Loucy (cell line): ENCODE measurements around the gene FYN.

Source experiments
- H2AFZ ChIP-seq: fragments of 200-600 bp; sonication (generic); 2 replicates; pipeline ENCODE4 v1.6.0; 2016; ENCODE audit warnings: antibody characterized with exemption, mild to moderate bottlenecking, low read length, moderate library complexity
- H3F3A ChIP-seq: fragments of 200-600 bp; 2 replicates; pipeline ENCODE4 v1.6.0; 2016; ENCODE audit warnings: antibody characterized with exemption, low read depth, mild to moderate bottlenecking
- H3K27me3 ChIP-seq: fragments of 200-600 bp; sonication (generic); 2 replicates; pipeline ENCODE4 v1.6.1; 2014; ENCODE audit warnings: low read length, mild to moderate bottlenecking; ENCODE audit not compliant: insufficient read depth, poor library complexity, severe bottlenecking
- H3K36me3 ChIP-seq: fragments of 200-600 bp; sonication (generic); 2 replicates; pipeline ENCODE4 v1.6.1; 2016; ENCODE audit warnings: low read length; ENCODE audit not compliant: insufficient read depth
- H3K4me1 ChIP-seq: fragments of 200-600 bp; sonication (generic); 2 replicates; pipeline ENCODE4 v1.5.1; 2014; ENCODE audit warnings: low read length, mild to moderate bottlenecking; ENCODE audit not compliant: insufficient read depth, poor library complexity, severe bottlenecking
- H3K4me2 ChIP-seq: fragments of 200-600 bp; sonication (generic); 2 replicates; pipeline ENCODE4 v1.6.0; 2014; ENCODE audit warnings: antibody characterized with exemption, low read length, low read depth, mild to moderate bottlenecking; ENCODE audit not compliant: poor library complexity, severe bottlenecking
- H3K4me3 ChIP-seq: fragments of 200-600 bp; sonication (generic); 2 replicates; pipeline ENCODE4 v1.5.1; 2014; ENCODE audit warnings: low read length, mild to moderate bottlenecking, mixed read lengths; ENCODE audit not compliant: poor library complexity, severe bottlenecking
- H3K79me2 ChIP-seq: fragments of 200-600 bp; sonication (generic); 2 replicates; pipeline ENCODE4 v1.6.1; 2014; ENCODE audit warnings: low read length; ENCODE audit not compliant: insufficient read depth
- H3K9ac ChIP-seq: fragments of 200-600 bp; sonication (generic); 2 replicates; pipeline ENCODE4 v1.6.0; 2014; ENCODE audit warnings: mild to moderate bottlenecking, low read depth, low read length, moderate library complexity; ENCODE audit not compliant: poor library complexity, severe bottlenecking
- H3K9me2 ChIP-seq: fragments of 200-600 bp; sonication (generic); replicated peaks from 2 replicates; pipeline ENCODE4 v1.6.1; 2016; ENCODE audit warnings: low read depth, low read length, mixed read lengths
- H3K9me3 ChIP-seq: fragments of 200-600 bp; sonication (generic); 2 replicates; pipeline ENCODE4 v1.6.1; 2014; ENCODE audit warnings: mild to moderate bottlenecking, antibody characterized with exemption, low read length, low read depth; ENCODE audit not compliant: insufficient read depth
- H4K20me1 ChIP-seq: fragments of 200-600 bp; sonication (generic); 2 replicates; pipeline ENCODE4 v1.6.0; 2014; ENCODE audit warnings: antibody characterized with exemption, low read length, mild to moderate bottlenecking; ENCODE audit not compliant: insufficient read depth, poor library complexity, severe bottlenecking
- EZH2phosphoT487 ChIP-seq: fragments of 200-600 bp; IDR thresholded peaks from 2 replicates; pipeline ENCODE4 v1.6.1; 2018; ENCODE audit warnings: antibody characterized with exemption, mild to moderate bottlenecking, moderate library complexity, borderline replicate concordance
- TF ChIP-seq, protein P1 (sequence below): fragments of 200-600 bp; sonication (generic); conservative IDR thresholded peaks from 2 replicates; pipeline ENCODE4 v1.5.1; 2014; ENCODE audit warnings: mild to moderate bottlenecking, antibody characterized with exemption, low read length

FYN gene

DNA sequence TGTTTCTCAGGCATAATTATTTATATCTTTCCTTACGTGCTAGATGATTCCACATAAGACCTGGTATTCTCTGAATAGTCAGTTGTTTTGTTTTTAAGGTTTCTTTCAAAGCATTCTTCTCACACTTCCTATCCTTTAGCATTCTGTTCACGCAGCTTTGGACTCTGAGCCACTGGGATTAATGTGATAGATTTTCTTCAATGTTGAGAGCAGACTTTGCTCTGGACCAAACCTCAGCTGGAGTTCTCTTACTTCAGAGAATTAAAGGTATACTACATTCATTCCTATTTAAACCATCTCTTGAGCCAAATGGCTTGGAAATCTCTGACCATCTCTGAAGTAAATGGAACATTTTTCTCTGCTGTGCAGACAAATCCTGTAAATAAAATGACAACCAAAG is 196.9 kb downstream of the FYN start:
- TF ChIP-seq, protein P1, sequence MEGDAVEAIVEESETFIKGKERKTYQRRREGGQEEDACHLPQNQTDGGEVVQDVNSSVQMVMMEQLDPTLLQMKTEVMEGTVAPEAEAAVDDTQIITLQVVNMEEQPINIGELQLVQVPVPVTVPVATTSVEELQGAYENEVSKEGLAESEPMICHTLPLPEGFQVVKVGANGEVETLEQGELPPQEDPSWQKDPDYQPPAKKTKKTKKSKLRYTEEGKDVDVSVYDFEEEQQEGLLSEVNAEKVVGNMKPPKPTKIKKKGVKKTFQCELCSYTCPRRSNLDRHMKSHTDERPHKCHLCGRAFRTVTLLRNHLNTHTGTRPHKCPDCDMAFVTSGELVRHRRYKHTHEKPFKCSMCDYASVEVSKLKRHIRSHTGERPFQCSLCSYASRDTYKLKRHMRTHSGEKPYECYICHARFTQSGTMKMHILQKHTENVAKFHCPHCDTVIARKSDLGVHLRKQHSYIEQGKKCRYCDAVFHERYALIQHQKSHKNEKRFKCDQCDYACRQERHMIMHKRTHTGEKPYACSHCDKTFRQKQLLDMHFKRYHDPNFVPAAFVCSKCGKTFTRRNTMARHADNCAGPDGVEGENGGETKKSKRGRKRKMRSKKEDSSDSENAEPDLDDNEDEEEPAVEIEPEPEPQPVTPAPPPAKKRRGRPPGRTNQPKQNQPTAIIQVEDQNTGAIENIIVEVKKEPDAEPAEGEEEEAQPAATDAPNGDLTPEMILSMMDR: no peak
- TF ChIP-seq EZH2phosphoT487: no peak
- Histone ChIP-seq H3K4me1 (no peaks in the 10 kb centered on the region), H3K36me3 (peaks cover 83% of the 10 kb centered on the region; the same call in 1 of the 2 replicates), H3K4me2 (no peak overlapping the region), H3K9me3 (no peaks in the 10 kb centered on the region), H3K9me2 (no peaks in the 10 kb centered on the region), H3K9ac (no peak overlapping the region), H4K20me1 (no peaks in the 10 kb centered on the region), H3F3A (no peaks in the 10 kb centered on the region), H3K4me3 (no peak overlapping the region), H2AFZ (no peak overlapping the region), H3K79me2 (no peaks in the 10 kb centered on the region), H3K27me3 (no peaks in the 10 kb centered on the region)

DNA sequence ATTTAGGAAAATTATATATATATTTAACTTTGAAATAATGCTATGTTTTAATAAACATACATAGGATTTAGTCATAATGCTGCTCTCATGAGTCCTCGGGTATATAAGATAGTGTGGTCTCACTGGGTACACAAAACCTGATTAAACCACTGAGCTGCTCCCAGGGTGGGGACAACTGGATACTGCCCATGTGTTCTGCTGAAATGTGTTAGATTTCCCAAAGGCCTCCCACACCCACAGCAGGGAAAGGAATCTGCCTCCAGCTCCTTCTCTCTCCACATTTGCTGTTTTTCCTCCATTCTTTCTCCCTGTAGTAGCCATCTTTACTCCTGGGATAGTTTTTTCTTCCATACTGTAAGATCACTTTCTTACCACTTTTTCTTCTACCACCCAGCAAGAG is 198.4 kb downstream of the FYN start:
- Histone ChIP-seq H3K27me3 (no peaks in the 10 kb centered on the region), H3K9ac (no peak overlapping the region), H3K36me3 (peaks cover 86% of the 10 kb centered on the region; the same call in 1 of the 2 replicates), H3K4me2 (no peak overlapping the region), H3K79me2 (no peaks in the 10 kb centered on the region), H4K20me1 (no peaks in the 10 kb centered on the region), H3K4me1 (no peaks in the 10 kb centered on the region), H3K9me3 (no peaks in the 10 kb centered on the region), H3K4me3 (no peak overlapping the region), H2AFZ (no peak overlapping the region), H3K9me2 (no peaks in the 10 kb centered on the region), H3F3A (no peaks in the 10 kb centered on the region)
- TF ChIP-seq, protein P1: no peak
- no peak for TF ChIP-seq EZH2phosphoT487

DNA sequence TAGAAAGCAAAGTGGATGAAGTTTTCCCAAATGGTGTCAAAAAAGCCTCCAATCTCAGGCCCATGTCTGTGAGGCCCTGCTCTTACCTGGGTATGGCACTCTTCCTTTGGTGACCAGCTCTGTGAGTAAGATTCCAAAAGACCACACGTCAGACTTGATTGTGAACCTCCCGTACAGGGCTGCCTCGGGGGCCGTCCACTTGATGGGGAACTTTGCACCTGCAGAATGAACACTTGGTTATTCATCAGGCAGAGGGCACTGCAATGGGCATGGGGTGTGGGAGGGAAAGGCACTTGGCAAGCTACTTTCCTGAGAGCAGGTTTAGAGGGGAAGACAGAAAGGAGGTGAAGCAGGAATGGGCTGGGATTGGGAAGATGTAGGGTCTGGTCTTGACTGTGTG is 198.8 kb downstream of the FYN start:
- H3K36me3 ChIP-seq: peaks cover 86% of the 10 kb centered on the region; the same call in 1 of the 2 replicates
- no peak overlapping the region for H2AFZ ChIP-seq
- no peaks in the 10 kb centered on the region for H3F3A ChIP-seq
- H3K9me3 ChIP-seq: no peaks in the 10 kb centered on the region
- no peaks in the 10 kb centered on the region for H3K4me1 ChIP-seq
- no peak overlapping the region for H3K4me3 ChIP-seq
- H3K79me2 ChIP-seq: no peaks in the 10 kb centered on the region
- no peak overlapping the region for H3K4me2 ChIP-seq
- H4K20me1 ChIP-seq: no peaks in the 10 kb centered on the region
- TF ChIP-seq, protein P1: no peak
- no peak for TF ChIP-seq EZH2phosphoT487
- no peaks in the 10 kb centered on the region for H3K27me3 ChIP-seq
- no peak overlapping the region for H3K9ac ChIP-seq
- H3K9me2 ChIP-seq: no peaks in the 10 kb centered on the region
